Activated CD4-positive, alpha-beta T cell treated with anti-CD3 and anti-CD28 coated beads, Interleukin-10, Interleukin-2, amounts not matched to agents 100 ng/mL and 50 ng/mL, durations not matched to agents 16 hours and 8 hours (primary cell): ENCODE results near the gene LMO7.
A peak's percentile ranks its signal among the peaks of the same experiment; 100 is the strongest.
"Not testable (repeated sequence)": the region's sequence is repeated elsewhere in the genome, so short reads cannot be mapped to it uniquely, and the experiment has no call there.

Experiments
- DNase-seq: peaks from one replicate; pipeline ENCODE4 v3.0.0-alpha.2; 2020

LMO7 gene

GRCh38 chr13:75749407-75749806 lies 113.3 kb downstream of the LMO7 start:
- no peak for DNase-seq

GRCh38 chr13:75751350-75751749 lies 115.2 kb downstream of the LMO7 start:
- no peak for DNase-seq

- DNase-seq, result no peak
These were observed 116.7 kb downstream of the LMO7 start for GRCh38 chr13:75752826-75753225.

- DNase-seq, result no peak
These were observed 118.8 kb downstream of the LMO7 start for GRCh38 chr13:75754936-75755335.

- no peak for DNase-seq
These were observed 121.2 kb downstream of the LMO7 start for GRCh38 chr13:75757336-75757735.

DNA sequence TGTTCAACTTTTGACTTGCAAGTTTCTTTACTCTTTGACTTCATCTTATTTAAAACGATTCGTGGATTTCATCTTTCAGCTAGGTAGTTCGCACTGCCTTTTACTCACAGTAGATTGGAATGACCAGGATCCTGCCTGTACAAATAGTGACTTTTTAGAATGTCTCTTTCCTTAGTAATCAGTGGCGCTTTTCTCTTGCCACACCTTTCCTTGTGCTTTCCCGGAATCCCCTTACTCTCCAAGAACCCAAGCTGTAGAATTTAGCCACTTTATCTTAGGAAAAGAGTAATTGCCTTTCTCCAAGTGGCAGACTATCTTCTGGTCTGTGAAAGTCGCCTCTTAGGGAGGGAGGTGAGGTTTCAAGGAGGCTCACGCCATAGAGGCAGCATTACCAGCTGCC lies 123.4 kb downstream of the LMO7 start:
- no peak for DNase-seq

DNA sequence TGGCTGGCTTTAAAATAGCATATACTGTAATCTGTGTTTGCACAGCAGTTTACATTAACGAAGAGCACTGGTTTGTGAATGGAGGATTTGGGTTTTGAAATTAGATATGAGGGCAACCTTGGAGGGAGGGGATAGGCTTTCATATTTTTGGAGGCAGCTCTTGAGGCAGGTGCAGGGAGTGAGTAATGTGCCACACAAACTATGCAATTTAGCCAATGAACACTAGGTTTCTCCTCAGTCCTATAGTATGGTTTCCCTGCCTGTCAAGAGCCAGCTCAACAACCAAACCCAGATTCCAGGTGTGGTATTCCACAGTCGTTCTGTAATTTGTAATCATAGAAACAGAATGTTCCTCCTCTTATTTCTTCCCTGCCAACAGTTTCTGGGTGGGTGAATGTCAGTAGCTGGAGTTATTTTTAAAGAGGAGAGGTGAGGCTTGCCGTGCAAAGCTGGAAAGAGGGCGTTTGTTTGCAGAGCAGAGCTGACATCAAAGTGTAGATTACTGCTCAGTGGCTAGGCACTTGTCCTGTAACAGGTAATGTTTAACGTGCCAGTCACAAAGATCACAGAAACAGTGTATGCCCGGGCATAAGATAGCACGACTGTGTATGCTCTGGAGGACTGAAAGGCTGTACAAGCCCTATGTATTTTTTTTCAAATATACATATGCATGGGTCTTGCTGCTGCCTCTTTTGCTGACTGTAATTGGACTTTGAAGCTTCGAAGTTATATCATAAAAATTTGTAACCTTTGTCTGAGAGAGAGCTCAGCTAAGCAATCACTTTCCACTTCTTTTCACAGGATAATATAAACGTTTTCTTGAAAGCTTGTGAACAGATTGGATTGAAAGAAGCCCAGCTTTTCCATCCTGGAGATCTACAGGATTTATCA lies 124.2 kb downstream of the LMO7 start:
- DNase-seq, result peak; percentile 21

DNA sequence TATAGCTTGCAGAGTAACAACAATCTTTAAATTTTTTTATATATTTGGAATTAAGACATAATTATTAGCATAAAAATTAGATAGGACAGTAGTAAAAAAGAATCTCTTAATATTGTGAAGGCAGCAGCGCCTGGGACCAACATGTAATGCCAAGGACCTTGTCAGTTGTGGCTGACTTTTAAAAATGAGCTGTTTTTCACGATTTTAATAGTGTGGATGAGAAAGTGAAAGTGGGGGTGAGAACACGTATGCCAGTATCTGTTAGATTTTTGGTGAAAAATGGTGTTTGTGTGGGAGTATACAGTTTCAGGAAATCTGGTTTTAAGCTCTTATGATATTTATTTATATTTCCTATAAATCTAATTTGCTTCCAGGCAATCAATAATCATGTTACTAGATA lies 125.2 kb downstream of the LMO7 start:
- DNase-seq, result peak; percentile 70

- peak; percentile 76 for DNase-seq
These were observed 126.2 kb downstream of the LMO7 start for GRCh38 chr13:75762076-75762937.

DNA sequence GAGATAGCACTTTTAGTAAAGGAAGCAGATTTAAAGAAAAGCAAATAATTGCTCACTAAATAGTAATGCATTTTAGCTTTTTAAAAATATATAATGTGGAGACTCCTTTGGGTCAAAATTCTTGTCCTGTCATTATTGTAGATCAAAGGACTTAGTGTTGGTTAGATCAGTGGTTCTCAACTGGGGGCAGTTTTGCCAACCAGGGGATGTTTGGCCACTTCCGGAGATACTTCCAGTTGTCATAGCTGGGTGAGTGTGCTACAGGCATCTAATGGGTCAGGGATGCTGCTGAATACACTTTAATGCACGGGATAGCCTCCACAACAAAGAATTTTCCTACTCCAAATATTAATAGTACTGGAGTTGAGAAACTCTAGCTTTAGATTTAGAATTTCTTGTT lies 126.8 kb downstream of the LMO7 start:
- DNase-seq, result no peak

GRCh38 chr13:75763512-75763911 lies 127.4 kb downstream of the LMO7 start:
- no peak for DNase-seq

DNA sequence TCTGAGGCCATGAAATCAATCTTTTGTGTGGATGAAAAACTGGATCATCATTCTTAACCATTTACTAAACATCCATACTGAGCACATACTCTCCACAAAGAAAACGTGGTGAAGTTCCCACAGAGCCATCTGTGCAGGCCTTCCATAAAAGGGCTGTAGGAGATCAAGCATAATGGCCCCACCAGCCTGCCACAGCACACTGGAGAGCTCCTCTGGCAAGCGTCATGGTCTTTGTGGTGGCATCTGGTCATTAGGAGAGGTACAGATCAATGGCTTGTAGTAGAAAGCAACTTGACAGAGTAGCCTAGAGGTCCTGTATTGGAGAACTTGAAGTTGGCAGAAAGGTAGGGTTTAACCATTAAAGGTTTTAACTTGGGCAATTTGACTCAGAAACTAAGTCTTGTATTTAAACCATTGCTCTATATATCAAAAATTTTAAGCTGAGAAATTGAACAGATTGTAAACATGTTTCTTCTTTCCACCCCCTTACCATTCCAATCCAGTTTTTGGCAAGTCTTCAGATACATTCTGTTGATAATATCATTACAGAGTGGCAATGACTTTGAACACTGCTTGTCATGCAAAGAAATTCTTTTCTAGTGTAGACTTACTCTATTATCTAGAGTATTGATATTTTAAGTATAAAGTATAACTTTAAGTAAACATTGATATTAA lies 128.3 kb downstream of the LMO7 start:
- DNase-seq, result no peak

DNA sequence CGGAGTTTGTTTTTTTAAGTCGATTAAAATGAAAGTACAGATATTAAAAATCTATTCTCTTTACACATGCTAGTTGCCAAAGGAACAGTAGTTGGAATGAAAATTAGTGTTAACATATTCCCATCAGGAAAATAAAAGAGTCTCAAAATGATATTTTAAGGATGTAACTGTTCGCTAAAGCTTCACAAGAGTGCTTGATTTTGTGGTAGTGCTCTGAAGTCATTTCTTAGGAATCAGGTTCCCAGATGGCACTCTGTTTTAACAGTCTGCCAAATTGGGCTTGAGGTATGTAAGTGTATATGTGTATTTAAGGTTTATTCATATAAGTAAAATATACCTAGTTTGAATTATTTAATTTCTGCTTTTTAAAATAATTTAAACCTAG lies 128.8 kb downstream of the LMO7 start:
- DNase-seq, result no peak

DNA sequence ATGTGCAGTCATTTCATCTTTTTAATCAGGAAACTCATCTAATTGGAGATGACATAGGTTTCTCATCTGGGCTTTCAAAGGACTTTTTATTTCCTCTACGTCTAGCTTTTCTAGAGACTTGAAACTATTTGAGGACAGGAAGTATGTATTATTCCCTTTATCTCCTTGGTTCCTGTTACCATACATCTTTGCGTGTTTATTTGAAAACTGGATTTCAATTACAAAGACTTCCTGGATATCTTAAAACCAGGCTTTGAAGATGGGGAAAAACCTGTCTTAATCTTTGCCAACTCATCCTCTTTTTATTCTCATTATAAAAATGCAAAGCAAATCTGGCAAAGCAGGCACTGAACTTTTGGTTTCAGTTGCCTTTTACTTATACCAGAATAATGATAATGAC lies 130.5 kb downstream of the LMO7 start:
- DNase-seq, result no peak

DNA sequence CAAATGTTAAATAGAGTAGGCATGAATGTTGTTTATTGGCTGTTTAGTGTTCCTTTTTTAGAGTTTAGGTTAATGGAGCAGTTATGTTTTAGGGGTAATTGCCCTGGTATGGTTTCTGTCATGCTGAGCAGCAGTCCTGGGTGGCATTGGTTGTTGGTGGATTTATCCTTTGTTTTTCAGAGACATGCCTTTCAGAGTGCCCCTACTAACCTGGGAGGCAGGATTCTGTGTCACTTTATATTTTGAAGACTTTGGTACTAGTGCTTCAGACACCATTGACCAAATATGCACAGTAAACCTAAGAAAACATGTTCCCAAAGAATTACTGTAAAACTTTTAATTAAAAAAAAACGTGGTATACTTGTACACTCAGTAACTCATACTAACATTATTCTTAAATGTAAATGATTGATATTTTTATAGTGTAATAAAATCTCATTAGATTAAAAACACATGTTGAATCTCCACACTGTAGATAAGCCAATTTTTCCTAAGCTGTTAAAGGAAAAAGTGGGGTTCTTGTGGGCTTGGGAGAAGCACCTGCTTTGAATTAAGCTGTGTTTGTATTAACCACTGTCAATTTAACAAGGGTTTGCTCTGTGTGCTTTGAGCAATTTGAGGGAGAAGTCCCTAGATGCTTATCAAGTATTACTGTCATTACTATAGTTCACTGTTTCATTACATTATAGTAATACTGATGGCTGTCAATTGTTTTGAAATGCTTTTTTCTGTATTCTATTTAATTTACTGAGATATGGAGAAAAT lies 133.2 kb downstream of the LMO7 start:
- DNase-seq, result no peak

GRCh38 chr13:75770164-75770563 lies 134.0 kb downstream of the LMO7 start:
- DNase-seq, result no peak

- no peak for DNase-seq
These were observed 134.5 kb downstream of the LMO7 start for GRCh38 chr13:75770592-75771011.

DNA sequence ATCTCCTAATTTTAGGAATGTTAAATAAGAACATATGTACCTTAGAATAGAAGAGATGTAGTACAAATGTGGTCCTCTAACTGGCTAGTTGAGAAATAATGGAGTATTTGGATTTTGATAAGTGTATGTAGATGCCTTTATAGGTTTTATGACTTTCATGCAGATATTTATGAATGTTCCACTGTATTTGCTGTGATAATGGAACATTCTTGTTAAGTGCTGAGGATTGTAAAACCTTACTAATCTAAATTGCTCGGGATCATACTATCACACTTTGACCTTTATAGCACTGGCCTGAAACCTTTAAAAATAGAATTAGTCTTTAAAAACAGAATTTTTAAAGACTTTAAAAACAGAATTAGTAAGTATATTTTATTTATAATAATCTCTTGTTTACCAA lies 135.1 kb downstream of the LMO7 start:
- DNase-seq, result no peak

GRCh38 chr13:75771818-75772217 lies 135.7 kb downstream of the LMO7 start:
- no peak for DNase-seq

- no peak for DNase-seq
These were observed 138.0 kb downstream of the LMO7 start for GRCh38 chr13:75774176-75774575.

DNA sequence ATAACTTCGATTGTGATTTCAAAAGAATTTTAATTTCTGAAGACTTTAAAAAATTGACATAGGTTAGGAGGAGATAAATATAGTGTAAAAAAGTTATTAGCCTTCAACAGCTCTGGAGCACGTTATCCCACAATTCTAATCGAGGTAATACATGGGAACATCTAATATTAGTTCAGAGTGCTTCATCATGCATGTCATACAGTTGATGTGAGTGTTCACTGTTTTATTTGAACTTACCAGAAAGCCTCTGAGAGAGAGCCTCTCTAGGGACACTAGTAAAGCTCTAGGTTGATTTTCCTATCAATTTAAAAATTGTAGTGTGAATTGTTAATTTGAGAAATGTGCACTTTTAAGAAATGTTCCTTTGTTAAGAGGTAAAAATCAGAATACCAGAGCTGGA lies 140.4 kb downstream of the LMO7 start:
- DNase-seq, result no peak

- DNase-seq, result no peak
These were observed 143.3 kb downstream of the LMO7 start for GRCh38 chr13:75779393-75779792.

- DNase-seq, result not testable (repeated sequence)
These were observed 144.0 kb downstream of the LMO7 start for GRCh38 chr13:75780103-75780502.
